GM23338 (cell line): ENCODE results near the gene KIF17. TPM values are rescaled to one million over a fixed set of nuclear protein-coding genes. Genes with fewer than 3 reads are reported as not detected.

Source experiments
- ATAC-seq: fragments of 200-7000 bp; cut with Tn5 transposase; 3 replicates; pipeline ENCODE4 v1.9.1; 2020
- DNase-seq: peaks from one replicate; pipeline ENCODE4 v3.0.0-alpha.2; 2015; ENCODE audit warnings: low spot score
- H2AFZ ChIP-seq: fragments of 200-600 bp; sonication (generic); 2 replicates; pipeline ENCODE4 v1.8.0; 2016; ENCODE audit warnings: antibody characterized with exemption, mild to moderate bottlenecking, moderate library complexity
- H3F3A ChIP-seq: fragments of 200-600 bp; sonication (generic); replicated peaks from 2 replicates; pipeline ENCODE4 v1.8.0; 2017; ENCODE audit warnings: antibody characterized with exemption, mixed run types, low read depth
- H3K27ac ChIP-seq: fragments of 200-600 bp; sonication (generic); 2 replicates; pipeline ENCODE4 v1.6.1; 2016; ENCODE audit warnings: low read depth
- H3K27me3 ChIP-seq: fragments of 200-600 bp; sonication (generic); 2 replicates; pipeline ENCODE4 v1.8.0; 2016; ENCODE audit warnings: mild to moderate bottlenecking, mixed run types, moderate library complexity; ENCODE audit not compliant: insufficient read depth
- H3K36me3 ChIP-seq: fragments of 200-600 bp; sonication (generic); 2 replicates; pipeline ENCODE4 v1.8.0; 2016; ENCODE audit warnings: mild to moderate bottlenecking; ENCODE audit not compliant: insufficient read depth
- H3K4me1 ChIP-seq: fragments of 200-600 bp; sonication (generic); 2 replicates; pipeline ENCODE4 v1.8.0; 2016; ENCODE audit warnings: mild to moderate bottlenecking, moderate library complexity; ENCODE audit not compliant: insufficient read depth
- H3K4me2 ChIP-seq: fragments of 200-600 bp; sonication (generic); 2 replicates; pipeline ENCODE4 v1.7.1; 2017; ENCODE audit warnings: mixed run types
- H3K4me3 ChIP-seq: fragments of 200-600 bp; sonication (generic); 2 replicates; pipeline ENCODE4 v1.6.1; 2016; ENCODE audit warnings: mixed run types
- H3K79me2 ChIP-seq: fragments of 200-600 bp; sonication (generic); replicated peaks from 2 replicates; pipeline ENCODE4 v1.8.0; 2017; ENCODE audit warnings: mild to moderate bottlenecking; ENCODE audit not compliant: insufficient read depth
- H3K9me2 ChIP-seq: fragments of 200-600 bp; sonication (generic); 2 replicates; pipeline ENCODE4 v1.8.0; 2017; ENCODE audit not compliant: insufficient read depth
- H4K20me1 ChIP-seq: fragments of 200-600 bp; sonication (generic); replicated peaks from 2 replicates; pipeline ENCODE4 v1.8.0; 2017; ENCODE audit warnings: mild to moderate bottlenecking; ENCODE audit not compliant: insufficient read depth
- H3K27ac Mint-ChIP-seq: 2 replicates; pipeline ENCODE4 v1.8.0; 2020; ENCODE audit warnings: inconsistent platforms, mild to moderate bottlenecking, moderate library complexity, mixed read lengths
- H3K27me3 Mint-ChIP-seq: 3 replicates; pipeline ENCODE4 v1.8.0; 2022; ENCODE audit warnings: low read depth, mild to moderate bottlenecking, moderate library complexity, mixed read lengths, inconsistent platforms; ENCODE audit not compliant: insufficient read depth, poor library complexity
- H3K36me3 Mint-ChIP-seq: 3 replicates; pipeline ENCODE4 v1.8.0; 2021; ENCODE audit warnings: low read depth, mild to moderate bottlenecking, inconsistent platforms, moderate library complexity, mixed read lengths
- H3K4me1 Mint-ChIP-seq: 3 replicates; pipeline ENCODE4 v1.8.0; 2020; ENCODE audit warnings: mild to moderate bottlenecking, inconsistent platforms, mixed read lengths
- H3K4me3 Mint-ChIP-seq: 3 replicates; pipeline ENCODE4 v1.8.0; 2021; ENCODE audit warnings: moderate library complexity, mild to moderate bottlenecking, inconsistent platforms, mixed read lengths
- H3K9me3 Mint-ChIP-seq: 3 replicates; pipeline ENCODE4 v1.8.0; 2020; ENCODE audit warnings: moderate library complexity, mild to moderate bottlenecking, inconsistent platforms, mixed read lengths
- CREB1 ChIP-seq: fragments of 250-450 bp; sonication (Bioruptor Pico); IDR thresholded peaks from 2 replicates; pipeline ENCODE4 v1.5.0; 2020; ENCODE audit warnings: low read depth, mild to moderate bottlenecking, moderate library complexity
- EZH2phosphoT487 ChIP-seq: fragments of 200-600 bp; sonication (generic); IDR thresholded peaks from one replicate; pipeline ENCODE4 v1.8.1; 2018; ENCODE audit warnings: antibody characterized with exemption; ENCODE audit not compliant: unreplicated experiment
- JUNB ChIP-seq: IDR thresholded peaks from one replicate; pipeline ENCODE4 v1.6.1; 2016; ENCODE audit warnings: antibody characterized with exemption; ENCODE audit not compliant: unreplicated experiment
- POLR2AphosphoS5 ChIP-seq: IDR thresholded peaks from 2 replicates; pipeline ENCODE4 v1.6.1; 2016; ENCODE audit warnings: antibody characterized with exemption, low read depth
- ZNF114 ChIP-seq: fragments of 250-450 bp; sonication (Bioruptor Pico); IDR thresholded peaks from 2 replicates; pipeline ENCODE4 v1.5.0; 2020; ENCODE audit warnings: mild to moderate bottlenecking, moderate library complexity
- ZNF331 ChIP-seq: fragments of 250-450 bp; sonication (Bioruptor Pico); IDR thresholded peaks from 2 replicates; pipeline ENCODE4 v1.5.0; 2020; ENCODE audit warnings: low read depth, mild to moderate bottlenecking, moderate library complexity
- polyA plus RNA-seq: library from polyadenylated mRNA; unstranded; fragments of >200 nt; fragmentation: Nextera tagmentation; extraction: Ambion mirVana; gene quantifications from 2 replicates; pipeline ENCODE4 v1.2.1, GENCODE V29; 2016
- total RNA-seq: library from RNA; depleted of rRNA; stranded (reverse); fragments of >200 nt; shearing (Covaris generic); gene quantifications from 2 replicates; pipeline ENCODE4 v1.2.3, GENCODE V29; 2014
- TF ChIP-seq, protein P1 (sequence below): fragments of 250-450 bp; sonication (Bioruptor Pico); IDR thresholded peaks from 2 replicates; pipeline ENCODE4 v1.5.0; 2020; ENCODE audit warnings: mild to moderate bottlenecking, moderate library complexity
- TF ChIP-seq, protein P2 (sequence below): IDR thresholded peaks from one replicate; pipeline ENCODE4 v1.6.1; 2018; ENCODE audit warnings: antibody characterized with exemption; ENCODE audit not compliant: unreplicated experiment

The KIF17 gene
- total and polyA plus RNA-seq, 2 experiments from 2014 or later: 5.9 to 18.6 TPM

DNA sequence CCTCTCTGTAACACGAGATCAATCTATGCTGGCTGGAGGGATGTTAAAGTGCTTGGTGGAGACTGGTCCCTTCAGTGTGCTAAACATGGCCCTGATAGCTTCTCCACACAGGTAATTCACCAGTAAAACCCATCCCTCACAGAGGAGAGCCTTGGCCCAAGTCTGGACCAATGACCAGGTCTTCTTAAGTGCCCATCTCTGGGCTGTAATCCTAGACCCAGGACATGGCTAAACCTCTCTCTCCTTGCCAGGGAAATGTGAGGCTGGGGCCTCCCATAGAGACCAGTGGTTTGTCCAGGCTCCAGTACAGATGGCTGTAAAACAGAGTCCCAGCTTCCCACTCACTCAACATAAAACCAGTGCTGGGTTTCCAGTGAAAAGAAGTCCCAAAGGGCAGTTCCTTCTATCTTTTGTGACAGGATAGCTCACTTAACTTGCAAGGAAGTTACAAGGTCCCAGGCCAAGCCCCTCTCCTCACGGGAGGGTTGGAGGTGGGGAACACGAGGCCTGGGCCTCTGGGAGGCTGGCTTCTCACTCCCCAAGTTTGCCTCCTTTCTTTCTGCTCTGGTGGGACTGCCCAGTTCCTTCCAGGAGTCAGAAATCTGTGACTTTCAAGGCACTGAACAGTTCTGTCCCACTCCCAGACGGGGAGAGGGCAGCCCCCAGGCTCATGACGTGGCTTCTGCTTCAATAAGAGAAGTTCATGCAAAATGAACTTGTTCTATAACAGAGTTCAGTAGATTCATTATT is 2.2 kb upstream of the KIF17 start:
- H3K9me2 ChIP-seq: no peaks in the 10 kb centered on the region
- peaks cover 15% of the 10 kb centered on the region for H3K27me3 Mint-ChIP-seq
- no peak overlapping the region for H3K4me3 ChIP-seq
- H3K9me3 Mint-ChIP-seq: 0 out of 3 replicates have a peak, but pooled peaks cover 4% of the 10 kb centered on the region
- peaks cover 11% of the 10 kb centered on the region for H3K4me1 ChIP-seq
- H3K4me1 Mint-ChIP-seq: peaks cover 16% of the 10 kb centered on the region
- no peak overlapping the region for H3K4me3 Mint-ChIP-seq
- H3K4me2 ChIP-seq: no peak overlapping the region
- H2AFZ ChIP-seq: no peak overlapping the region
- no peak for ATAC-seq
- no peaks in the 10 kb centered on the region for H4K20me1 ChIP-seq
- no peaks in the 10 kb centered on the region for H3K36me3 ChIP-seq
- H3K36me3 Mint-ChIP-seq: no peaks in the 10 kb centered on the region; the same call in 2 of the 3 replicates
- H3F3A ChIP-seq: 0 out of 2 replicates have a peak, but pooled peaks cover 8% of the 10 kb centered on the region
- H3K79me2 ChIP-seq: 0 out of 2 replicates have a peak, but pooled peaks cover 3% of the 10 kb centered on the region
- no peak overlapping the region for H3K27ac ChIP-seq
- TF ChIP-seq, protein P1, sequence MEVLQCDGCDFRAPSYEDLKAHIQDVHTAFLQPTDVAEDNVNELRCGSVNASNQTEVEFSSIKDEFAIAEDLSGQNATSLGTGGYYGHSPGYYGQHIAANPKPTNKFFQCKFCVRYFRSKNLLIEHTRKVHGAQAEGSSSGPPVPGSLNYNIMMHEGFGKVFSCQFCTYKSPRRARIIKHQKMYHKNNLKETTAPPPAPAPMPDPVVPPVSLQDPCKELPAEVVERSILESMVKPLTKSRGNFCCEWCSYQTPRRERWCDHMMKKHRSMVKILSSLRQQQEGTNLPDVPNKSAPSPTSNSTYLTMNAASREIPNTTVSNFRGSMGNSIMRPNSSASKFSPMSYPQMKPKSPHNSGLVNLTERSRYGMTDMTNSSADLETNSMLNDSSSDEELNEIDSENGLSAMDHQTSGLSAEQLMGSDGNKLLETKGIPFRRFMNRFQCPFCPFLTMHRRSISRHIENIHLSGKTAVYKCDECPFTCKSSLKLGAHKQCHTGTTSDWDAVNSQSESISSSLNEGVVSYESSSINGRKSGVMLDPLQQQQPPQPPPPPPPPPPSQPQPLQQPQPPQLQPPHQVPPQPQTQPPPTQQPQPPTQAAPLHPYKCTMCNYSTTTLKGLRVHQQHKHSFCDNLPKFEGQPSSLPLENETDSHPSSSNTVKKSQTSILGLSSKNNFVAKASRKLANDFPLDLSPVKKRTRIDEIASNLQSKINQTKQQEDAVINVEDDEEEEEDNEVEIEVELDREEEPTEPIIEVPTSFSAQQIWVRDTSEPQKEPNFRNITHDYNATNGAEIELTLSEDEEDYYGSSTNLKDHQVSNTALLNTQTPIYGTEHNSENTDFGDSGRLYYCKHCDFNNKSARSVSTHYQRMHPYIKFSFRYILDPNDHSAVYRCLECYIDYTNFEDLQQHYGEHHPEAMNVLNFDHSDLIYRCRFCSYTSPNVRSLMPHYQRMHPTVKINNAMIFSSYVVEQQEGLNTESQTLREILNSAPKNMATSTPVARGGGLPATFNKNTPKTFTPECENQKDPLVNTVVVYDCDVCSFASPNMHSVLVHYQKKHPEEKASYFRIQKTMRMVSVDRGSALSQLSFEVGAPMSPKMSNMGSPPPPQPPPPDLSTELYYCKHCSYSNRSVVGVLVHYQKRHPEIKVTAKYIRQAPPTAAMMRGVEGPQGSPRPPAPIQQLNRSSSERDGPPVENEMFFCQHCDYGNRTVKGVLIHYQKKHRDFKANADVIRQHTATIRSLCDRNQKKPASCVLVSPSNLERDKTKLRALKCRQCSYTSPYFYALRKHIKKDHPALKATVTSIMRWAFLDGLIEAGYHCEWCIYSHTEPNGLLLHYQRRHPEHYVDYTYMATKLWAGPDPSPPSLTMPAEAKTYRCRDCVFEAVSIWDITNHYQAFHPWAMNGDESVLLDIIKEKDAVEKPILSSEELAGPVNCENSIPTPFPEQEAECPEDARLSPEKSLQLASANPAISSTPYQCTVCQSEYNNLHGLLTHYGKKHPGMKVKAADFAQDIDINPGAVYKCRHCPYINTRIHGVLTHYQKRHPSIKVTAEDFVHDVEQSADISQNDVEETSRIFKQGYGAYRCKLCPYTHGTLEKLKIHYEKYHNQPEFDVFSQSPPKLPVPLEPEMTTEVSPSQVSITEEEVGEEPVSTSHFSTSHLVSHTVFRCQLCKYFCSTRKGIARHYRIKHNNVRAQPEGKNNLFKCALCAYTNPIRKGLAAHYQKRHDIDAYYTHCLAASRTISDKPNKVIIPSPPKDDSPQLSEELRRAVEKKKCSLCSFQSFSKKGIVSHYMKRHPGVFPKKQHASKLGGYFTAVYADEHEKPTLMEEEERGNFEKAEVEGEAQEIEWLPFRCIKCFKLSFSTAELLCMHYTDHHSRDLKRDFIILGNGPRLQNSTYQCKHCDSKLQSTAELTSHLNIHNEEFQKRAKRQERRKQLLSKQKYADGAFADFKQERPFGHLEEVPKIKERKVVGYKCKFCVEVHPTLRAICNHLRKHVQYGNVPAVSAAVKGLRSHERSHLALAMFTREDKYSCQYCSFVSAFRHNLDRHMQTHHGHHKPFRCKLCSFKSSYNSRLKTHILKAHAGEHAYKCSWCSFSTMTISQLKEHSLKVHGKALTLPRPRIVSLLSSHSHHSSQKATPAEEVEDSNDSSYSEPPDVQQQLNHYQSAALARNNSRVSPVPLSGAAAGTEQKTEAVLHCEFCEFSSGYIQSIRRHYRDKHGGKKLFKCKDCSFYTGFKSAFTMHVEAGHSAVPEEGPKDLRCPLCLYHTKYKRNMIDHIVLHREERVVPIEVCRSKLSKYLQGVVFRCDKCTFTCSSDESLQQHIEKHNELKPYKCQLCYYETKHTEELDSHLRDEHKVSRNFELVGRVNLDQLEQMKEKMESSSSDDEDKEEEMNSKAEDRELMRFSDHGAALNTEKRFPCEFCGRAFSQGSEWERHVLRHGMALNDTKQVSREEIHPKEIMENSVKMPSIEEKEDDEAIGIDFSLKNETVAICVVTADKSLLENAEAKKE (CRISPR knock-in tag): no peak
- TF ChIP-seq ZNF331 (CRISPR knock-in tag): no peak
- TF ChIP-seq JUNB: no peak
- TF ChIP-seq CREB1: no peak
- H3K27me3 ChIP-seq: peaks cover 17% of the 10 kb centered on the region; the same call in 1 of the 2 replicates
- H3K27ac Mint-ChIP-seq: no peak overlapping the region
- DNase-seq: no peak

DNA sequence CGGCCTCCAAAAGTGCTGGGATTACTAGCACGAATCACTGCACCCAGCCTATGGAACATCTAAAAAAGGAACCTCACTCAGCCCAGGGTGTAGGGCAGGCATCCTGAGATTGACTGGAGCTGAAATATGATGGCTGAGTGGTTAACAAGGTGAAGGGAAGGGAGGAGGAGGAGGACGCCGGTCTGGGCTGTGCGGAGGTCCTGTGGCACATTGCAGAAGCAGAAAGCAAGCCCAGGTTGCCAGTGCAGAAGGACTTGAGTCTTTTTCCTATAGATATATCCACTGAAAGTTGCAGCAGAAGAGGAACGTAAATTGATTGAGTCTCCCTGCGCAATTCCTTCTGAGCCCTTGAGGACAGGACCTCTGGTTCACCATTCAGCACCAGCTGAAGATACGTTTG is 1.5 kb upstream of the KIF17 start:
- H3K4me1 Mint-ChIP-seq: peaks cover 16% of the 10 kb centered on the region
- Histone ChIP-seq H3K4me3 (no peak overlapping the region), H3K9me2 (no peaks in the 10 kb centered on the region), H3K79me2 (0 out of 2 replicates have a peak, but pooled peaks cover 3% of the 10 kb centered on the region), H3K4me1 (peaks cover 11% of the 10 kb centered on the region), H3F3A (0 out of 2 replicates have a peak, but pooled peaks cover 8% of the 10 kb centered on the region), H3K36me3 (no peaks in the 10 kb centered on the region), H2AFZ (no peak overlapping the region), H3K4me2 (no peak overlapping the region), H4K20me1 (no peaks in the 10 kb centered on the region), H3K27ac (no peak overlapping the region), H3K27me3 (peaks cover 17% of the 10 kb centered on the region; the same call in 1 of the 2 replicates)
- no peak overlapping the region for H3K27ac Mint-ChIP-seq
- H3K27me3 Mint-ChIP-seq: peaks cover 15% of the 10 kb centered on the region
- DNase-seq (no peak), ATAC-seq (no peak)
- H3K36me3 Mint-ChIP-seq: no peaks in the 10 kb centered on the region; the same call in 2 of the 3 replicates
- peak overlapping the region; percentile 30; the same call in 1 of the 3 replicates for H3K4me3 Mint-ChIP-seq
- H3K9me3 Mint-ChIP-seq: 0 out of 3 replicates have a peak, but pooled peaks cover 4% of the 10 kb centered on the region
- TF ChIP-seq ZNF331 (CRISPR knock-in tag): no peak
- TF ChIP-seq EZH2phosphoT487: no peak
- no peak for TF ChIP-seq ZNF114
- TF ChIP-seq POLR2AphosphoS5: no peak
- TF ChIP-seq, protein P2, sequence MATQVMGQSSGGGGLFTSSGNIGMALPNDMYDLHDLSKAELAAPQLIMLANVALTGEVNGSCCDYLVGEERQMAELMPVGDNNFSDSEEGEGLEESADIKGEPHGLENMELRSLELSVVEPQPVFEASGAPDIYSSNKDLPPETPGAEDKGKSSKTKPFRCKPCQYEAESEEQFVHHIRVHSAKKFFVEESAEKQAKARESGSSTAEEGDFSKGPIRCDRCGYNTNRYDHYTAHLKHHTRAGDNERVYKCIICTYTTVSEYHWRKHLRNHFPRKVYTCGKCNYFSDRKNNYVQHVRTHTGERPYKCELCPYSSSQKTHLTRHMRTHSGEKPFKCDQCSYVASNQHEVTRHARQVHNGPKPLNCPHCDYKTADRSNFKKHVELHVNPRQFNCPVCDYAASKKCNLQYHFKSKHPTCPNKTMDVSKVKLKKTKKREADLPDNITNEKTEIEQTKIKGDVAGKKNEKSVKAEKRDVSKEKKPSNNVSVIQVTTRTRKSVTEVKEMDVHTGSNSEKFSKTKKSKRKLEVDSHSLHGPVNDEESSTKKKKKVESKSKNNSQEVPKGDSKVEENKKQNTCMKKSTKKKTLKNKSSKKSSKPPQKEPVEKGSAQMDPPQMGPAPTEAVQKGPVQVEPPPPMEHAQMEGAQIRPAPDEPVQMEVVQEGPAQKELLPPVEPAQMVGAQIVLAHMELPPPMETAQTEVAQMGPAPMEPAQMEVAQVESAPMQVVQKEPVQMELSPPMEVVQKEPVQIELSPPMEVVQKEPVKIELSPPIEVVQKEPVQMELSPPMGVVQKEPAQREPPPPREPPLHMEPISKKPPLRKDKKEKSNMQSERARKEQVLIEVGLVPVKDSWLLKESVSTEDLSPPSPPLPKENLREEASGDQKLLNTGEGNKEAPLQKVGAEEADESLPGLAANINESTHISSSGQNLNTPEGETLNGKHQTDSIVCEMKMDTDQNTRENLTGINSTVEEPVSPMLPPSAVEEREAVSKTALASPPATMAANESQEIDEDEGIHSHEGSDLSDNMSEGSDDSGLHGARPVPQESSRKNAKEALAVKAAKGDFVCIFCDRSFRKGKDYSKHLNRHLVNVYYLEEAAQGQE: no peak
